Measurements from ENCODE around the gene ADPRM.
"Not testable (repeated sequence)": the region's sequence is repeated elsewhere in the genome, so short reads cannot be mapped to it uniquely, and the experiment has no call there.

The ADPRM gene

GRCh38 chr17:10699856-10700255, 2.5 kb downstream of the ADPRM start:
- no peak for DNase-seq (ENCODE audit: low spot score)

- no peak for DNase-seq (ENCODE audit: low spot score)
Measured at GRCh38 chr17:10702574-10702973, 5.2 kb downstream of the ADPRM start.

GRCh38 chr17:10705727-10706126, 8.3 kb downstream of the ADPRM start:
- no peak for DNase-seq (ENCODE audit: low spot score)

GRCh38 chr17:10713318-10713717, 15.9 kb downstream of the ADPRM start:
- no peak for DNase-seq (ENCODE audit: low spot score)

- no peak for DNase-seq (ENCODE audit: low spot score)
Measured at GRCh38 chr17:10716218-10716617, 18.8 kb downstream of the ADPRM start.

GRCh38 chr17:10718547-10718946, 21.2 kb downstream of the ADPRM start:
- DNase-seq (ENCODE audit: low spot score): no peak

- DNase-seq (ENCODE audit: low spot score): peak; percentile 20
Measured at GRCh38 chr17:10724546-10725195, 27.3 kb downstream of the ADPRM start.

- no peak for DNase-seq (ENCODE audit: low spot score)
Measured at GRCh38 chr17:10725262-10725661, 27.9 kb downstream of the ADPRM start.

- DNase-seq (ENCODE audit: low spot score): no peak
Measured at GRCh38 chr17:10726196-10726595, 28.8 kb downstream of the ADPRM start.

- DNase-seq (ENCODE audit: low spot score): no peak
Measured at GRCh38 chr17:10727192-10727591, 29.8 kb downstream of the ADPRM start.

GRCh38 chr17:10728331-10728892, 31.0 kb downstream of the ADPRM start:
- no peak for DNase-seq (ENCODE audit: low spot score)

- DNase-seq (ENCODE audit: low spot score): no peak
Measured at GRCh38 chr17:10729334-10730193, 32.2 kb downstream of the ADPRM start, which contains the start of gene TMEM220. TSS of gene TMEM220 (minus strand) at chr17:10730023. CDS start at chr17:10729851, 172 bp downstream.

GRCh38 chr17:10730247-10730646, 32.9 kb downstream of the ADPRM start:
- not testable (repeated sequence) for DNase-seq (ENCODE audit: low spot score)

- DNase-seq (ENCODE audit: low spot score): no peak
Measured at GRCh38 chr17:10731408-10731879, 34.0 kb downstream of the ADPRM start.

GRCh38 chr17:10732121-10732520, 34.7 kb downstream of the ADPRM start:
- not testable (repeated sequence) for DNase-seq (ENCODE audit: low spot score)

GRCh38 chr17:10733666-10734065, 36.3 kb downstream of the ADPRM start:
- DNase-seq (ENCODE audit: low spot score): no peak

GRCh38 chr17:10735251-10735650, 37.9 kb downstream of the ADPRM start:
- no peak for DNase-seq (ENCODE audit: low spot score)

- no peak for DNase-seq (ENCODE audit: low spot score)
Measured at GRCh38 chr17:10735821-10736220, 38.4 kb downstream of the ADPRM start.

- peak; percentile 87 for DNase-seq (ENCODE audit: low spot score)
Measured at GRCh38 chr17:10737168-10737622, 39.8 kb downstream of the ADPRM start.

GRCh38 chr17:10737736-10738135, 40.3 kb downstream of the ADPRM start:
- DNase-seq (ENCODE audit: low spot score): no peak

GRCh38 chr17:10738521-10739258, 41.3 kb downstream of the ADPRM start:
- DNase-seq (ENCODE audit: low spot score): no peak

- no peak for DNase-seq (ENCODE audit: low spot score)
Measured at GRCh38 chr17:10739386-10739785, 42.0 kb downstream of the ADPRM start.

Data from LoVo (cell line).